Skeletal muscle cell (primary cell): ENCODE measurements around the gene SPAG5.

Source experiments
- DNase-seq: peaks from one replicate; pipeline ENCODE4 v3.0.0-alpha.2; 2010; ENCODE audit warnings: low read depth
- H3K4me3 ChIP-seq: 2 replicates; pipeline ENCODE4 v1.5.1; 2011; ENCODE audit warnings: low read depth, mild to moderate bottlenecking, control low read depth, low read length, moderate library complexity

The SPAG5 gene

GRCh38 chr17:28549236-28550132 lies 49.3 kb downstream of the SPAG5 start:
- no peak overlapping the region for H3K4me3 ChIP-seq
- DNase-seq: no peak

GRCh38 chr17:28548417-28549130 lies 50.3 kb downstream of the SPAG5 start:
- H3K4me3 ChIP-seq: no peak overlapping the region
- no peak for DNase-seq

- no peak for DNase-seq
- H3K4me3 ChIP-seq: no peak overlapping the region
Observed at GRCh38 chr17:28547623-28548416, 51.0 kb downstream of the SPAG5 start.

GRCh38 chr17:28547096-28547622 lies 51.7 kb downstream of the SPAG5 start:
- H3K4me3 ChIP-seq: no peak overlapping the region
- no peak for DNase-seq

GRCh38 chr17:28545787-28546415 lies 52.9 kb downstream of the SPAG5 start:
- DNase-seq: no peak
- no peak overlapping the region for H3K4me3 ChIP-seq

- no peak overlapping the region for H3K4me3 ChIP-seq
- DNase-seq: no peak
Observed at GRCh38 chr17:28545141-28545503, 53.7 kb downstream of the SPAG5 start.

GRCh38 chr17:28544402-28545140 lies 54.3 kb downstream of the SPAG5 start:
- DNase-seq: no peak
- H3K4me3 ChIP-seq: no peak overlapping the region

GRCh38 chr17:28541439-28541838 lies 57.4 kb downstream of the SPAG5 start:
- no peak overlapping the region for H3K4me3 ChIP-seq
- DNase-seq: no peak

GRCh38 chr17:28540231-28540630 lies 58.6 kb downstream of the SPAG5 start:
- no peak overlapping the region for H3K4me3 ChIP-seq

GRCh38 chr17:28538296-28538895 lies 60.4 kb downstream of the SPAG5 start:
- H3K4me3 ChIP-seq: no peak overlapping the region
- no peak for DNase-seq

More at GRCh38 chr17:28540231-28540630, 58.6 kb downstream of the SPAG5 start:
- DNase-seq: no peak

- H3K4me3 ChIP-seq: no peak overlapping the region
- no peak for DNase-seq
Observed at GRCh38 chr17:28537219-28537610, 61.6 kb downstream of the SPAG5 start.

GRCh38 chr17:28536532-28537218 lies 62.1 kb downstream of the SPAG5 start:
- no peak overlapping the region for H3K4me3 ChIP-seq
- no peak for DNase-seq

- H3K4me3 ChIP-seq: no peak overlapping the region
- DNase-seq: no peak
Observed at GRCh38 chr17:28534740-28535375, 64.0 kb downstream of the SPAG5 start.

- H3K4me3 ChIP-seq: no peak overlapping the region
Observed at GRCh38 chr17:28533091-28533807, 65.6 kb downstream of the SPAG5 start.

GRCh38 chr17:28532050-28532960 lies 66.5 kb downstream of the SPAG5 start:
- no peak for DNase-seq
- H3K4me3 ChIP-seq: no peak overlapping the region

More at GRCh38 chr17:28533091-28533807, 65.6 kb downstream of the SPAG5 start:
- no peak for DNase-seq

GRCh38 chr17:28530926-28531325 lies 67.9 kb downstream of the SPAG5 start:
- no peak overlapping the region for H3K4me3 ChIP-seq
- no peak for DNase-seq
